GM10266 (cell line): Measurements from ENCODE around the gene GNA12.

Experiments used
- DNase-seq: peaks from one replicate; pipeline ENCODE4 v3.0.0; 2012; ENCODE audit errors: extremely low spot score
- CTCF ChIP-seq: IDR thresholded peaks from 2 replicates; pipeline ENCODE4 v1.5.1; 2012; ENCODE audit warnings: mild to moderate bottlenecking, low read depth; ENCODE audit not compliant: control insufficient read depth, insufficient read depth; ENCODE audit errors: missing control alignments

The GNA12 gene

GRCh38 chr7:2807845-2808772 lies 36.0 kb downstream of the GNA12 start:
- DNase-seq: peak; percentile 31
- no peak for TF ChIP-seq CTCF

GRCh38 chr7:2807460-2807844 lies 36.7 kb downstream of the GNA12 start:
- no peak for TF ChIP-seq CTCF

GRCh38 chr7:2806571-2806970 lies 37.5 kb downstream of the GNA12 start:
- no peak for TF ChIP-seq CTCF

More at GRCh38 chr7:2807460-2807844, 36.7 kb downstream of the GNA12 start:
- no peak for DNase-seq

GRCh38 chr7:2805213-2805944 lies 38.7 kb downstream of the GNA12 start:
- no peak for TF ChIP-seq CTCF
- no peak for DNase-seq

More at GRCh38 chr7:2806571-2806970, 37.5 kb downstream of the GNA12 start:
- DNase-seq: no peak

- no peak for TF ChIP-seq CTCF
- DNase-seq: no peak
Measured at GRCh38 chr7:2804227-2804763, 39.8 kb downstream of the GNA12 start.

- no peak for TF ChIP-seq CTCF
- DNase-seq: no peak
Measured at GRCh38 chr7:2803755-2804154, 40.4 kb downstream of the GNA12 start.
